Smooth muscle cell (in vitro differentiated cells): ENCODE measurements around the gene AK6. TPM values are rescaled to one million over a fixed set of nuclear protein-coding genes. Genes with fewer than 3 reads are reported as not detected.
"Not testable (repeated sequence)": the region's sequence is repeated elsewhere in the genome, so short reads cannot be mapped to it uniquely, and the experiment has no call there.

Experiments
- DNase-seq: peaks from one replicate; lab custom pipeline; 2025; ENCODE audit not compliant: unreplicated experiment; lab: John Stamatoyannopoulos, UW
- H2AFZ ChIP-seq: fragments of 200-600 bp; sonication (generic); 2 replicates; pipeline ENCODE4 v1.6.0; 2016; ENCODE audit warnings: antibody characterized with exemption, low read depth, mild to moderate bottlenecking
- H3F3A ChIP-seq: fragments of 200-600 bp; sonication (generic); 2 replicates; pipeline ENCODE4 v1.6.0; 2017; ENCODE audit warnings: antibody characterized with exemption, low read depth
- H3K27ac ChIP-seq: fragments of 200-600 bp; sonication (generic); 2 replicates; pipeline ENCODE4 v1.5.1; 2016; ENCODE audit warnings: low read depth, mild to moderate bottlenecking
- H3K27me3 ChIP-seq: fragments of 200-600 bp; sonication (generic); 2 replicates; pipeline ENCODE4 v1.6.1; 2016; ENCODE audit warnings: low read depth, mild to moderate bottlenecking
- H3K36me3 ChIP-seq: fragments of 200-600 bp; sonication (generic); 2 replicates; pipeline ENCODE4 v1.5.1; 2016; ENCODE audit warnings: low read depth
- H3K4me1 ChIP-seq: fragments of 200-600 bp; sonication (generic); 2 replicates; pipeline ENCODE4 v1.5.1; 2016; ENCODE audit warnings: low read depth
- H3K4me2 ChIP-seq: fragments of 200-600 bp; sonication (generic); 2 replicates; pipeline ENCODE4 v1.6.0; 2016; ENCODE audit warnings: mild to moderate bottlenecking
- H3K4me3 ChIP-seq: fragments of 200-600 bp; sonication (generic); 2 replicates; pipeline ENCODE4 v1.5.1; 2016; ENCODE audit warnings: mild to moderate bottlenecking
- H3K79me2 ChIP-seq: fragments of 200-600 bp; sonication (generic); 2 replicates; pipeline ENCODE4 v1.6.0; 2016; ENCODE audit warnings: low read depth, mild to moderate bottlenecking
- H3K9ac ChIP-seq: fragments of 200-600 bp; sonication (generic); 2 replicates; pipeline ENCODE4 v1.6.0; 2016; ENCODE audit warnings: low read depth
- H3K9me3 ChIP-seq: fragments of 200-600 bp; sonication (generic); replicated peaks from 2 replicates; pipeline ENCODE4 v1.5.1; 2016; ENCODE audit warnings: low read depth
- H4K20me1 ChIP-seq: fragments of 200-600 bp; sonication (generic); 2 replicates; pipeline ENCODE4 v1.6.0; 2016; ENCODE audit warnings: low read depth
- WGBS: methylation state at CpG from one replicate; pipeline ENCODE4 v1.1.7; 2016; ENCODE audit warnings: low lambda C conversion rate; 5-methylcytosine and 5-hydroxymethylcytosine counted together
- polyA plus RNA-seq: library from polyadenylated mRNA; unstranded; fragments of >200 nt; fragmentation: Nextera tagmentation; extraction: Ambion mirVana; gene quantifications from 2 replicates; pipeline ENCODE4 v1.2.1, GENCODE V29; 2016
- total RNA-seq: library from RNA; depleted of rRNA; stranded (reverse); fragments of >200 nt; gene quantifications from 2 replicates; pipeline ENCODE4 v1.2.3, GENCODE V29; 2014
- TF ChIP-seq, protein P1 (sequence below): fragments of 200-600 bp; sonication (generic); IDR thresholded peaks from 2 replicates; pipeline ENCODE4 v1.5.1; 2017; ENCODE audit warnings: borderline replicate concordance, mild to moderate bottlenecking, antibody characterized with exemption; ENCODE audit not compliant: insufficient read depth, poor library complexity, severe bottlenecking

AK6 gene
- total and polyA plus RNA-seq, 2 experiments from 2014 or later = 48.7 to 95.1 TPM

DNA sequence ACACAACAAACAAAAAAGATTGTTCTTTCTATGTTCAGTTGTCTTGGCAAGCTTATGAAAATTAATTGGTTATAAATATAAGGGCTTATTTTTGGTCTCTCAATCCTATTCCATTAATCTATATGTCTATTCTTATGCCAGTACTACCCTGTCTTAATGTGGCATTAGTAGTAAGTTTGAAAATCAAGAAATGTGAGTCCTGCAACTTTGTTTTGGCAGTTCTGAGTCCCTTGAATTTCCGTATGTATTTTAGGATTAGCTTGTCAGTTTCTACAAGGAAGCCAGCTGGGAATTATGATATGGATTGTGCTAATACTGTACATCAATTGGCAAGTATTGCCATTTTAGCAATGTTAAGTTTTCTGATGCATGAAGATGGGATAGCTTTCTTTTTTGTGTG lies 26.2 kb downstream of the AK6 start:
- Histone ChIP-seq H3K27ac (no peak overlapping the region), H3K27me3 (no peaks in the 10 kb centered on the region), H3K36me3 (no peaks in the 10 kb centered on the region), H4K20me1 (no peaks in the 10 kb centered on the region), H2AFZ (no peak overlapping the region), H3K9me3 (no peaks in the 10 kb centered on the region), H3K79me2 (no peaks in the 10 kb centered on the region), H3K4me2 (no peak overlapping the region), H3K9ac (no peak overlapping the region), H3F3A (no peaks in the 10 kb centered on the region), H3K4me1 (no peaks in the 10 kb centered on the region), H3K4me3 (no peak overlapping the region)
- no peak for DNase-seq
- 80% methylated on average over 1 of the region's 1 CpG for WGBS
- TF ChIP-seq, protein P1, sequence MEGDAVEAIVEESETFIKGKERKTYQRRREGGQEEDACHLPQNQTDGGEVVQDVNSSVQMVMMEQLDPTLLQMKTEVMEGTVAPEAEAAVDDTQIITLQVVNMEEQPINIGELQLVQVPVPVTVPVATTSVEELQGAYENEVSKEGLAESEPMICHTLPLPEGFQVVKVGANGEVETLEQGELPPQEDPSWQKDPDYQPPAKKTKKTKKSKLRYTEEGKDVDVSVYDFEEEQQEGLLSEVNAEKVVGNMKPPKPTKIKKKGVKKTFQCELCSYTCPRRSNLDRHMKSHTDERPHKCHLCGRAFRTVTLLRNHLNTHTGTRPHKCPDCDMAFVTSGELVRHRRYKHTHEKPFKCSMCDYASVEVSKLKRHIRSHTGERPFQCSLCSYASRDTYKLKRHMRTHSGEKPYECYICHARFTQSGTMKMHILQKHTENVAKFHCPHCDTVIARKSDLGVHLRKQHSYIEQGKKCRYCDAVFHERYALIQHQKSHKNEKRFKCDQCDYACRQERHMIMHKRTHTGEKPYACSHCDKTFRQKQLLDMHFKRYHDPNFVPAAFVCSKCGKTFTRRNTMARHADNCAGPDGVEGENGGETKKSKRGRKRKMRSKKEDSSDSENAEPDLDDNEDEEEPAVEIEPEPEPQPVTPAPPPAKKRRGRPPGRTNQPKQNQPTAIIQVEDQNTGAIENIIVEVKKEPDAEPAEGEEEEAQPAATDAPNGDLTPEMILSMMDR = no peak

DNA sequence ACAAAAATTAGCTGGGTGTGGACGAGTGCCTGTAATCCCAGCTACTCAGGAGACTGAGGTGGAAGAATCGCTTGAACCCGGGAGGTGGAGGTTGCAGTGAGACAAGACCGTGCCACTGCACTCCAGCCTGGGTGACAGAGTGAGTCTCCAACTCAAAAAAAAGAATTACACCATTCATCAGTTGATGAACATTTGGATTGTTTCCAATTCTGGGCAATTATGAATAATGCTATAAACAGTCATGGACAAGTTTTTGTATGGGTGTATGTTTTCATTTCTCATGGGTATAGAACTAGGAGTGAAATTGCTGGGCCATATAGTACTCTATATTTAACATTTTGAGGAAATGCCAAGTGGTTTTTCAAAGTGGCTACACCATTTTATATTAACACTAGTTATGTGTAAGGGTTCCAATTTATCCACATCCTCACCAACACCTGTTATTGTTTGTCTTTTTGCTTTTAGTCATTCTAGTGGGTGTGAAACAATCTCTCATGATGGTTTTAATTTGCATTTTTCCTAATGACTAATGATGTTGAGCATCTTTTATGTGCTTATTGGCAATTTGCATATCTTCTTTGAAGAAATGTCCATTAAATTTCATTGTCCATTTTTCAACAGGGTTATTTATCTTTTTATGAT lies 27.7 kb downstream of the AK6 start:
- no peak for DNase-seq
- Histone ChIP-seq H3K4me2 (no peak overlapping the region), H3K36me3 (no peaks in the 10 kb centered on the region), H3K4me3 (no peak overlapping the region), H2AFZ (no peak overlapping the region), H3F3A (no peaks in the 10 kb centered on the region), H3K9me3 (no peaks in the 10 kb centered on the region), H4K20me1 (no peaks in the 10 kb centered on the region), H3K9ac (no peak overlapping the region), H3K27me3 (no peaks in the 10 kb centered on the region), H3K4me1 (no peaks in the 10 kb centered on the region), H3K27ac (no peak overlapping the region), H3K79me2 (no peaks in the 10 kb centered on the region)
- TF ChIP-seq, protein P1 = no peak
- WGBS = 89% methylated on average over 4 of the region's 4 CpGs

DNA sequence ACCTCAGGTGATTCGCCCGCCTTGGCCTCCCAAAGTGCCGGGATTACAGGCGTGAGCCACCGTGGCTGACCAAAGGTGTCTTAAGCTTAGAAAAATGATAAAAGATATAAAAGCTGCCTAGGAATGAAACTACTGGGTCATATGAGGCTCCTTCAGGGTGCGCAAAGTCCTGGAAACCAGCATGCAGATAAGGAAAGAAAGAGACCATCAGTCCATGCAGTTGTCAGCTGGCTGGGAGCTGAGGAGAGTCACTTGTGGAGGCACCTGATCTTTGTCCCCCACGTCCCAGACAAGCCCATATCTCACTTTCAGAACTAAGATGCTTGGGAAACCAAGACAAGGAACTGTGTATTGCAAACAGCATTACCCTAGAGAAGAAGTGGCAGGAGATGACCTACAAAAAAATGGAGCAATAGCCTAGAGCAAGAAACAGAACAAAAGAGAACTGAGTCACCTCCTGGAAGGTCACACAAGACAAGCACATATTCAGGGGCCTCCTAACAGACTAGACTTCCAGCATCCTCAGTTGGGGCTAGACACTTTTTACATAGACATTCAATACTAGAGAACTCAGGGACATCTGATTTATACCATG lies 33.9 kb downstream of the AK6 start:
- Histone ChIP-seq H3K36me3 (no peaks in the 10 kb centered on the region), H4K20me1 (no peaks in the 10 kb centered on the region), H3K4me3 (no peak overlapping the region), H3F3A (no peaks in the 10 kb centered on the region), H3K4me2 (no peak overlapping the region), H2AFZ (no peak overlapping the region), H3K4me1 (no peaks in the 10 kb centered on the region), H3K79me2 (no peaks in the 10 kb centered on the region), H3K9ac (no peak overlapping the region), H3K27me3 (no peaks in the 10 kb centered on the region), H3K9me3 (no peaks in the 10 kb centered on the region), H3K27ac (no peak overlapping the region)
- 88% methylated on average over 7 of the region's 7 CpGs for WGBS
- no peak for DNase-seq
- TF ChIP-seq, protein P1 = no peak

DNA sequence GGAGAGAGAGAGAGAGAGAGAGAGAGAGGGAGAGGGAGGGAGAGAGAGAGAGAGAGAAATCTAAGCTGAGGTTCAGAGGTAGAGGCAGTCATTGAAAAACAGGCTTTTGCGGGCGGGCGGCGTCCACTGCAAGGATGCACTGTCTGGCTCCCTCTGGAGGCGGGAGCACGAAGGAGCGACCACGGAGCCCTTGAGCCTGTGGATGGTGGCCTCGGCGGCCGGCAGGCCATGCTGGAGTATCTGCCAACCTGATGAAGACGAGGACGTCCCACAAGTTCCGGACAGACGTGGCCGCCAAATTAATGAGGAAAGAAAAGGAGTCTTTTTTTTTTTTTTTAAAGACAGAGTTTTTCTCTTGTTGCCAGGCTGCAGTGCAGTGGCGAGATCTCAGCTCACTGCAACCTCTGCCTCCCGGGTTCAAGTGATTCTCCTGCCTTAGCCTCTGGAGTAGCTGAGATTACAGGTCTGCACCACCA lies 34.5 kb downstream of the AK6 start:
- DNase-seq = peak; percentile 22
- Histone ChIP-seq H3K9me3 (no peaks in the 10 kb centered on the region), H4K20me1 (no peaks in the 10 kb centered on the region), H3K9ac (no peak overlapping the region), H3F3A (no peaks in the 10 kb centered on the region), H3K4me2 (no peak overlapping the region), H2AFZ (peak overlapping the region; percentile 81), H3K4me1 (no peaks in the 10 kb centered on the region), H3K27ac (no peak overlapping the region), H3K79me2 (no peaks in the 10 kb centered on the region), H3K27me3 (no peaks in the 10 kb centered on the region), H3K36me3 (no peaks in the 10 kb centered on the region), H3K4me3 (no peak overlapping the region)
- TF ChIP-seq, protein P1 = peak; percentile 70
- WGBS = 24% methylated on average over 18 of the region's 18 CpGs

DNA sequence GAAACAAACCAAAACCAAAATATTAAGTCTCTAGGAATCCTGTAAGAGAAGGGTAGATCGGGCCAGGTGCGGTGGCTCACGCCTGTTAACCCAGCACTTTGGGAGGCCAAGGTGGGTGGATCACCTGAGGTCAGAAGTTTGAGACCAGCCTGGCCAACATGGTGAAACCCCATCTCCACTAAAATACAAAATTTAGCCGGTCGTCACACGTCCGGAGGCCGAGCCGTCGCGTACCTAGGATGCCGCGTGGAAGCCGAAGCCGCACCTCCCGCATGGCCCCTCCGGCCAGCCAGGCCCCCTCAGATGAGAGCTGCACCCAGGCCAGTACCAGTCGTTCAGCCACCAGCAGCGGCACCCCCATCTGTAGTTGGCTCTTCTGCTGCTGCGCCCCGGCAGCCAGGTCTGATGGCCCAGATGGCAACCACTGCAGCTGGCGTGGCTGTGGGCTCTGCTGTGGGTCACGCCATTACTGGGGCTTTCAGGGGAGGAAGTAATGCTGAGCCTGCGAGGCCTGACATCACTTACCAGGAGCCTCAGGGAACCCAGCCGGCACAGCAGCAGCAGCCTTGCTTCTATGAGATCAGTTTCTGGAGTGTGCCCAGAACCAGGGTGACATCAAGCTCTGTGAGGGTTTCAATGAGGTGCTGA lies 35.5 kb downstream of the AK6 start:
- H3K4me2 ChIP-seq, H4K20me1 ChIP-seq, H3K9ac ChIP-seq, H3K27me3 ChIP-seq, DNase-seq, H3K4me1 ChIP-seq, H3K4me3 ChIP-seq, H3K27ac ChIP-seq, H3F3A ChIP-seq, H3K9me3 ChIP-seq, H3K79me2 ChIP-seq, H3K36me3 ChIP-seq, H2AFZ ChIP-seq: not testable (repeated sequence)
- 95% methylated on average over 25 of the region's 25 CpGs for WGBS
